ENCODE data around the gene SMARCD3.
A peak's percentile ranks its signal among the peaks of the same experiment; 100 is the strongest.

The SMARCD3 gene

GRCh38 chr7:151272877-151273276, 24.4 kb upstream of the SMARCD3 start:
- no peak for DNase-seq (ENCODE audit: low spot score)

DNA sequence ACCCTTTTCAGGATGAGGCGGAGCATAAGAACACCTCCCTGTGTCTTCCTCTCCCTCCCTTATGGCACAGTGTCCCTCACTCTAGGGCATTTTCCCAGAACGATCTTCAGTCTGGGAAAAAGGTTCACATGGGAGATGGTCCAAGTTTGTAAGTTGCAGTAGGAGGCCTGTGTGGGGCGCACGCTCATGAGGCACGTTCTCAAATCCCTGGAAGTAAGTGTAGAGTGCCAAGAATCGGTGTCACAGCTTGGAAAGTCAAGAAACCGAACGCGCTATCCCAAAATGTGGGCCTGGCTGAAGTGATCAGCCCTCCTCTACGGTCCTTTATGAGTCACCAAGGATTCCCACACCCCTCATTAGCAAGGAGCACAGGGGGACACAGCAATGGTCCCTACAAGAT, 23.9 kb upstream of the SMARCD3 start:
- DNase-seq (ENCODE audit: low spot score), result no peak

- no peak for DNase-seq (ENCODE audit: low spot score)
These were observed 23.3 kb upstream of the SMARCD3 start for GRCh38 chr7:151271699-151272355.

- no peak for DNase-seq (ENCODE audit: low spot score)
These were observed 21.0 kb upstream of the SMARCD3 start for GRCh38 chr7:151269511-151269910.

DNA sequence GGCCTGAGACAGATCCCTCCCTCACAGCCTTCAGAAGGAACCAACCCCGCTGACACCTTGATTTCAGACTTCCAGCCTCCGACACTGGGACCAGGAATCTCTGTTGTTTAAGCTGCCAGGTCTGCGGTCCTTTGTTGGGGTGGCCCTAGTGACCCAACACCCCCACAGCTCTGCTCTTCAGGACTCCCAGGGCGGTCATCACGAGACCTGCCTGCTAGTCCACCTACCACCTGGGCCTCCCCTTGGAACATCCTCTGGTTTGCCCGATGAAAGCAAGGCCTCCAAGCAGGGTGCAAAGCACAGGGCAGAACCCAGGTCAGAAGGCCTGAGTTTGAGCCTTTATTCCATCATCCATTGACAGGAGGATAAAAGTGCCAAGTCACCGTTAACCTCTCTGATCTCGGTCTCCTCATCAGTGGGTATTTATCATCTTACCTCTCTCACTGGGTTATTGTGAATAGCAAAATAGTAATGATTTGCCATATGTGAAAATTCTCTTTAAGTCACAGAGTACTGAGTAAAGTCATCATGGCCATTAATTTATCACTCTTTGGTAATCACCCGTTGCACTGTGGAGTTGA, 16.9 kb upstream of the SMARCD3 start:
- DNase-seq (ENCODE audit: low spot score), result no peak

GRCh38 chr7:151264615-151265014, 16.1 kb upstream of the SMARCD3 start:
- no peak for DNase-seq (ENCODE audit: low spot score)

- DNase-seq (ENCODE audit: low spot score), result no peak
These were observed 13.0 kb upstream of the SMARCD3 start for GRCh38 chr7:151261529-151261928.

GRCh38 chr7:151260883-151261282, 12.4 kb upstream of the SMARCD3 start:
- no peak for DNase-seq (ENCODE audit: low spot score)

GRCh38 chr7:151260471-151260870, 12.0 kb upstream of the SMARCD3 start:
- DNase-seq (ENCODE audit: low spot score), result no peak

DNA sequence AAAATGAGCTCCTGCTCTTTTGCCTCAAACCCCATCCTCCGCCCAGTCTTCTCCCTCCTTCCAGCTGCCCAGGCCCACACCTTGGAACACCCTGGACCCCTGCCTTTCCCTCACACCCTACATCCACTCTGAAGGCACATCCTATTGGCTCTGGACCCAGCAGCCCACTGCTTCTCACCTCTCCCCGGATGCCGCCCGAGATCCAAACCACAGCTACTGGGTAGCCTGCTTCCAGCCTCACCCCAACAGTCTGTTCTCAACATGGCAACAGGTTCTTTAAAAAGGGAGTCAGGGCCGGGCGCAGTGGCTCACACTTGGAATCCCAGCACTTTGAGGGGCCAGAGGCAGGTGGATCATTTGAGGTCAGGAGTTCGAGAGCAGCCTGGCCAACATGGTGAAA, 9.5 kb upstream of the SMARCD3 start:
- DNase-seq (ENCODE audit: low spot score), result no peak

DNA sequence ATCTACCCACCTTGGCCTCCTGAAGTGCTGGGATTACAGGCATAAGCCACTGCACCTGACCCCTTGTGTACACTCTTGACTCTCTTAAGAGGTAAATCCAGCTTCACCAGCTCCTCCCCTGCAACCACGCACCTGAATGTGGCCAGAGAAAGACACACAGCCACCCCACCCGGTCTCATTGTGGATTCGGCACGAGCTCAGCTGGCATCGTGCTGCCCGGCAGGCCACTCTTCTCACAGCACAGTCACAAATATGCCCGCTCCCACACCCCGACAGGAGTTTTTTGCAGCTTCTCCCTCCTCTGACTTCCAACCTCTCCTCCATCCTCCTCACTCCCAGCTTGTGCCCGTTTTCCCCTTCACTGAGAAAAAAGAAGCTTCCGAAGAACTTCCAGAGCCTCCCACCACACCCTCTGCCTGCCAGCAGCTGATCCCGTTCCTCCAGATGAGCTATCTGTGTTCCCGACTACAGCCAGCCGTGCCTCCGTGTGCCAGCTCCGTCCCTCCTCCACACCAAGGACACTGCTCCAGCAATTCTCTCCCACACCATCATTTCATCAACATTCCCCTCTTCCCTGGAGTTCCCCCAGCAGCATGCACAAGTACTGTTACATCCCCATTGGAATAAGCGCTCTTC, 8.0 kb upstream of the SMARCD3 start:
- no peak for DNase-seq (ENCODE audit: low spot score)

- DNase-seq (ENCODE audit: low spot score), result no peak
These were observed 6.9 kb upstream of the SMARCD3 start for GRCh38 chr7:151255390-151255789.

DNA sequence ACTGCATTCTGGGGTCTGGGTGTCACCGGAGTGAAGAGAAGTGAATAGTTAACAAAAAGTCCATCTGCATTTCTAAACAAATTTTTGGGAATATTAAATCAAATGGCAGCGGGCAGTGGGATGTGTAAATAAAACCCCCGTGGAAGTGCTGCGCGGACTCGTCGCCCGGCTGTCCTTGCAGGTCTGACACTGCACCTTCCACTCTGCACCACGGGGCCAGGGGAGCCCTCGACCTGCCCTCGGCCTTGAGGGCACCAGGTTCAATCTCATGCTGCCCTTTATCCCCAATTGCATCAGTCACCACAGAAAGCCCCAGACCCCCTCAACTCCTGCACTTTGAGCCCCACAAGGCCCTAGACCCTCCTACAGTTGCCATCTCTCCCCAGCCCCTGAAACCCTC, 6.4 kb upstream of the SMARCD3 start:
- DNase-seq (ENCODE audit: low spot score), result no peak

DNA sequence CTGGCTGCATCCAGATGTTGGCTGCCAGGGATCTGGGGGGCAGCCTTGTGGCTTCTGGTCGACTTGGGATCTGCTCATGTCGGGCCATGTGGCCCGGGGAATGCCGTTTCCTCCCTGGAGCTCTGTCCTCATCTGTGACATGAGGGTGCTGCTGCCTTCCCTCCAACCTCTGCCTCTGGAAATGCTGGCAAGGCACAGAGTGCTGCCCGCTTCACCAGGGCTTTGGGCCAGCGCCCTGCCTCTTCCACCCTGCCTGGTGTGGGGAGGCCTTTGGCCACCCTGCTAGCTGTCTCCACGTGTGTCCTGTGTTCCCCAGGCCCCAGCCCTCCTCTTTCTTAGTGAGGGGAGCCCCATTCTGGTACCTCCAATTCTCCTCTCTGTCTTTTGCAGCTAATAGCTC, 5.8 kb upstream of the SMARCD3 start:
- DNase-seq (ENCODE audit: low spot score), result no peak

DNA sequence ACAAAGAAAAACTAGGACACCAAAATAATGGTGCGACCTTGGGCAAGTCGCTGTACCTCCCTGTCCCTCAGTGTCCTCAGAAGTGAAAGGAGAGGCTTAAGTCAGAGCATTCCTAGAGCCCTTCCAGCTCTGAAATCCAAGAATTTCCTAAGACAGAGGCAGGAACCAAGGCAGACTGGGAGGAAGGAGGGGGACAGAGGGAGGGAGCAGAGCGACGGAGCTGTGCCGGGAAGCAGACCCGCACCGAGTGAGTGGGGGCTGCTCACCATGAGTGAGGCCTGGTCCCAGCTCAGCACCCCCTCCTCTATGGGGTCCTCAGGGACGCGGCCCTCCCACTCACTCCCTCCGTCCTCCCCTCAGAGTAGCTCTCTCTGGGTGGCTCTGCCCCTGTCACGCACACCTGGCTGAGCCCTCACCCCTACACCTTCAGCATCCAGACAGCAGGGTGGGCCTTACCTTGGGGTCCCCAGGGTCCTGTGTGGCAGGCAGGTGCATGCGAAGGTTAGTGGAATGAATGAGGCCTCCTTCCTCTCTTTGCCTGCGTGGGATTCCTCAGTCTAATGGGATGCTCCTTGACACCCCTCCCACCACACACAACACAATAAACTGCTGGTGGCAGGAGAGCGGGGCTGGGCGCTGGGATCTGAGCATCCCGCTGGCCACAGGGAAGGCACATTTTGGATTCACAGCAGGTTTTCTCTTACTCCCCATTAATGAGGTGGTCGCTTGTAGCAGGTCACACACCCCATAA, 4.6 kb upstream of the SMARCD3 start:
- DNase-seq (ENCODE audit: low spot score), result no peak

DNA sequence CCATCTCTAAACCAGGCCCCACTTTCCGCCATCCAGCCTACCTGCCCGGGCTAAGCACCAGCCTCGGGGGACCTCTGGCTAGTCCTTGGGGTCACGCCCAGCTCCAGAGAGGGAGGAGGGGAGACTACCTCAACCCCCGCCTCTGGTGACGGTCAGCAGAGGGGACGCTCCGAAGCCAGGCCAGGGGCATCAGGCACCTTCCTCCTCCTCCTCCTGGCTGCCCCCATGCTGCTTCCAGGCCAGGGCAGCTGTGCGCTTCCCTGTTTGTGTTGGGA, 4.0 kb upstream of the SMARCD3 start:
- no peak for DNase-seq (ENCODE audit: low spot score)

DNA sequence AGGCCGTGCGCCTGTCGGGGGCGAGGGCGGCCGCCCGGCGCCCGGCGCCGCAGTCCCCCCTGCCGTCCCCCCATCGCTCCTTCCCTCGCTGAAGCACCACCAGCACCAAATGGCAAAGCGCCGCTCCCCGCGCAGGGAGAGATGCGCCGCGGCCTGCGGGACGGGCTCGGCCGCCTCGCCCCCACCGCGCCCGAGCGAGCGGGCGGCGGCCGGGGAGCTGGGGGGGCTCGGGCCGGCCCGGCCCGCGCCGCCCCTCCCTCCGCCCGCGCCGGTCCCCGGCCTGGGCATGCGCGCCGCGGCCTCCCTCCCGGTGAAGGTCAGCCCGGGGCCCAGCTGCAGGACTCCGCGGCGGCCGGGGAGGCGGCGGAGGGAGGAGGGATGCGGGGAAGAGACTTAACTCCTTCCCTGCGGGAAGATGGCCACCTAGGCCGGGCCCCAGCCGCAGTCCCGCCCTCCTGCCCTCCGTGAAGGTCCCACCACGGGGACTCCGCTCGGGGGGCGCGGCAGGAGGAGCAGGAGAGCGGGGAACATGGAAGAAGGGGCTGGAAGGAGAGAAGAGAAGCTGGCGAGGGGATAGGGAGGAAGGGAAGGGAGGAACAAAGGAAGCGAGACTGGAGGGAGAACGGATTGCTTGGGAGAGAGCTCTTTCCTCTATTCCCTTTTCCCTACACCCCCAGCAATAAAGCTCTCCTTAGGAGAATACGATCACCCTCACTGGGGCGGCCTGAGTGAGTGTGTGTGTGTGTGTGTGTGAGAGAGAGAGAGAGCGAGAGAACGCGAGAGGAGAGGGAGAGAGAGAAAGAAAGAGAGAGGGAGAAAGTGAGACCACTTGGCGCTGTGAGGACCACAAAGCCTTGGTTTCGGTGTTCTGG, 3.4 kb upstream of the SMARCD3 start:
- peak; percentile 22 for DNase-seq (ENCODE audit: low spot score)

- no peak for DNase-seq (ENCODE audit: low spot score)
These were observed 2.8 kb upstream of the SMARCD3 start for GRCh38 chr7:151251328-151251688.

GRCh38 chr7:151250181-151251132, 2.0 kb upstream of the SMARCD3 start:
- no peak for DNase-seq (ENCODE audit: low spot score)

GRCh38 chr7:151249732-151250072, 1.2 kb upstream of the SMARCD3 start:
- DNase-seq (ENCODE audit: low spot score), result no peak

- DNase-seq (ENCODE audit: low spot score), result peak; percentile 19
These were observed 689 bp upstream of the SMARCD3 start for GRCh38 chr7:151249034-151249731.
